ENCODE results near the gene DNTT.

- TF ChIP-seq CTCF (IDR thresholded peaks at IDR 0.05; ENCODE audit: insufficient read depth, low read length, poor library complexity, severe bottlenecking): no peak
- TF ChIP-seq EZH2phosphoT487 (conservative IDR thresholded peaks at IDR 0.05; ENCODE audit: low read length): no peak
Observed at GRCh38 chr10:96352582-96352981, 48.3 kb downstream of the DNTT start.
